Testis (tissue), 3 donors: ENCODE measurements around the gene PHF2. TPM values are rescaled to one million over a fixed set of nuclear protein-coding genes. Genes with fewer than 3 reads are reported as not detected.

ENCODE experiments used
- DNase-seq: peaks from one replicate; pipeline ENCODE4 v3.0.0-alpha.2; 2019
- H3K27ac ChIP-seq, 2 donors: fragments of 200-600 bp; sonication (generic); one replicate each; pipeline ENCODE4 v1.5.1; 2019
- H3K27me3 ChIP-seq: fragments of 200-600 bp; sonication (generic); one replicate; pipeline ENCODE4 v1.5.1; 2019
- H3K36me3 ChIP-seq: fragments of 200-600 bp; sonication (generic); one replicate; pipeline ENCODE4 v1.5.1; 2017; ENCODE audit warnings: low read depth; ENCODE audit errors: missing control alignments
- H3K4me1 ChIP-seq: fragments of 200-600 bp; sonication (generic); one replicate; pipeline ENCODE4 v1.5.1; 2019
- H3K4me3 ChIP-seq, 2 donors: fragments of 200-600 bp; sonication (generic); one replicate each; pipeline ENCODE4 v1.5.1; 2017 to 2019
- H3K9me3 ChIP-seq: fragments of 200-600 bp; sonication (generic); one replicate; pipeline ENCODE4 v1.5.1; 2017
- CTCF ChIP-seq, 3 experiments: fragments of 450-650 bp in 2 of 3; fragments of 200-600 bp in 1 of 3; sonication (generic) in 1 of 3; IDR thresholded peaks; one replicate each; pipeline ENCODE4 v1.5.1; 2016 to 2019; ENCODE audit warnings: antibody characterized with exemption in 3 of 3, mild to moderate bottlenecking in 2 of 3, moderate library complexity in 1 of 3
- POLR2A ChIP-seq: fragments of 450-650 bp; IDR thresholded peaks from one replicate; pipeline ENCODE4 v1.6.1; 2017; ENCODE audit warnings: antibody characterized with exemption, mild to moderate bottlenecking, moderate library complexity
- WGBS, 2 donors: methylation state at CpG; one replicate each; pipeline ENCODE4 v1.1.5; 2018; 5-methylcytosine and 5-hydroxymethylcytosine counted together
- intact Hi-C: fragments of 100-400 bp; cut with DNase I; formaldehyde crosslinking; loops from one replicate; pipeline ENCODE4 v1.15.1; 2023; ENCODE audit warnings: low total_unique reads
- polyA plus RNA-seq: library from polyadenylated mRNA; stranded (reverse); fragments of 350-450 nt; fragmentation: Illumina TruSeq; extraction: RNeasy Lipid Tissue Mini Kit (QIAGEN cat#74804); gene quantifications from one replicate; pipeline ENCODE4 v1.2.3, GENCODE V29; 2014; ENCODE audit warnings: low read depth, low replicate concordance; ENCODE audit not compliant: insufficient read depth
- total RNA-seq, 2 donors: library from RNA; depleted of rRNA; stranded (reverse); fragments of >200 nt; gene quantifications; one replicate each; pipeline ENCODE4 v1.2.3, GENCODE V29; 2016

Gene PHF2
- total and polyA plus RNA-seq, 3 donors from 2014 or later: 19.6 to 22.1 (median 20.6) TPM

GRCh38 chr9:93699650-93700049, 123.3 kb downstream of the PHF2 start:
- 91 to 93% methylated on average over 2 to 3 of the region's 3 CpGs for WGBS, 2 donors
- Histone ChIP-seq H3K27me3 (no peaks in the 10 kb centered on the region), H3K4me1 (no peaks in the 10 kb centered on the region), H3K36me3 (no peaks in the 10 kb centered on the region), H3K4me3 (no peak overlapping the region), H3K27ac (no peak overlapping the region), H3K9me3 (no peaks in the 10 kb centered on the region)
- intact Hi-C loops: no loop called here
- no peak for DNase-seq
- TF ChIP-seq POLR2A: no peak
- TF ChIP-seq CTCF (IDR thresholded peaks at IDR 0.05): no peak

GRCh38 chr9:93701494-93702218, 125.3 kb downstream of the PHF2 start:
- Histone ChIP-seq H3K4me3 (no peak overlapping the region), H3K27ac (no peak overlapping the region), H3K4me1 (no peaks in the 10 kb centered on the region), H3K27me3 (no peaks in the 10 kb centered on the region), H3K9me3 (no peaks in the 10 kb centered on the region), H3K36me3 (no peaks in the 10 kb centered on the region)
- TF ChIP-seq POLR2A (no peak), CTCF (IDR thresholded peaks at IDR 0.05) (no peak)
- intact Hi-C loops: no loop called here
- WGBS, 2 donors: 87 to 92% methylated on average over 13 to 16 of the region's 16 CpGs
- no peak for DNase-seq

GRCh38 chr9:93702261-93702660, 125.9 kb downstream of the PHF2 start:
- 83 to 86% methylated on average over 7 of the region's 7 CpGs for WGBS, 2 donors

GRCh38 chr9:93708289-93708986, 132.1 kb downstream of the PHF2 start:
- Histone ChIP-seq H3K27ac (no peak overlapping the region), H3K4me1 (no peaks in the 10 kb centered on the region), H3K9me3 (no peaks in the 10 kb centered on the region), H3K36me3 (no peaks in the 10 kb centered on the region), H3K27me3 (no peaks in the 10 kb centered on the region), H3K4me3 (no peak overlapping the region)
- 83 to 84% methylated on average over 8 of the region's 8 CpGs for WGBS, 2 donors
- intact Hi-C loops: no loop called here
- no peak for TF ChIP-seq POLR2A
- no peak for TF ChIP-seq CTCF (IDR thresholded peaks at IDR 0.05)
- DNase-seq: no peak

More at GRCh38 chr9:93702261-93702660, 125.9 kb downstream of the PHF2 start:
- H3K27me3 ChIP-seq: no peaks in the 10 kb centered on the region
- H3K27ac ChIP-seq: no peak overlapping the region
- no peak for DNase-seq
- H3K4me1 ChIP-seq: no peaks in the 10 kb centered on the region
- intact Hi-C loops: no loop called here
- H3K9me3 ChIP-seq: no peaks in the 10 kb centered on the region
- no peak overlapping the region for H3K4me3 ChIP-seq
- TF ChIP-seq CTCF (IDR thresholded peaks at IDR 0.05): no peak
- no peak for TF ChIP-seq POLR2A
- H3K36me3 ChIP-seq: no peaks in the 10 kb centered on the region
